PC-3 (cell line): ENCODE measurements around the gene CRISPLD2.

Source experiments
- CTCF ChIP-seq: fragments of 300-600 bp; sonication (generic); conservative IDR thresholded peaks from 2 replicates; pipeline ENCODE4 v1.5.1; 2017; ENCODE audit warnings: antibody characterized with exemption, low read depth, mild to moderate bottlenecking, low read length
- EZH2 ChIP-seq: fragments of 300-600 bp; sonication (generic); IDR thresholded peaks from one replicate; pipeline ENCODE4 v1.6.1; 2017; ENCODE audit warnings: antibody characterized with exemption, mild to moderate bottlenecking, low read length; ENCODE audit not compliant: unreplicated experiment
- EZH2phosphoT487 ChIP-seq: fragments of 300-600 bp; sonication (generic); IDR thresholded peaks from 2 replicates; pipeline ENCODE4 v1.6.1; 2018; ENCODE audit warnings: mild to moderate bottlenecking, antibody characterized with exemption, low read length, borderline replicate concordance

- TF ChIP-seq CTCF (no peak), EZH2phosphoT487 (no peak), EZH2 (no peak)
Measured at GRCh38 chr16:84794626-84795025, 25.2 kb upstream of the CRISPLD2 start.
